COLO829 (cell line): ENCODE data around the gene ZBTB8OS.

Experiments used
- DNase-seq: peaks from one replicate; pipeline ENCODE4 v3.0.0; 2012; ENCODE audit warnings: low spot score

The ZBTB8OS gene

GRCh38 chr1:32611859-32612188 is 38.5 kb downstream of the ZBTB8OS start:
- no peak for DNase-seq

- DNase-seq = no peak
Measured at GRCh38 chr1:32609180-32609579, 41.2 kb downstream of the ZBTB8OS start.

- DNase-seq = no peak
Measured at GRCh38 chr1:32606565-32607371, 43.6 kb downstream of the ZBTB8OS start.

GRCh38 chr1:32605711-32606424 is 44.5 kb downstream of the ZBTB8OS start:
- DNase-seq = no peak

GRCh38 chr1:32600034-32600433 is 50.3 kb downstream of the ZBTB8OS start:
- DNase-seq = no peak

GRCh38 chr1:32592943-32593342 is 57.4 kb downstream of the ZBTB8OS start:
- DNase-seq = no peak

- DNase-seq = no peak
Measured at GRCh38 chr1:32580348-32581017, 69.9 kb downstream of the ZBTB8OS start.
